ENCODE measurements around the gene SIK3.

Gene SIK3

DNA sequence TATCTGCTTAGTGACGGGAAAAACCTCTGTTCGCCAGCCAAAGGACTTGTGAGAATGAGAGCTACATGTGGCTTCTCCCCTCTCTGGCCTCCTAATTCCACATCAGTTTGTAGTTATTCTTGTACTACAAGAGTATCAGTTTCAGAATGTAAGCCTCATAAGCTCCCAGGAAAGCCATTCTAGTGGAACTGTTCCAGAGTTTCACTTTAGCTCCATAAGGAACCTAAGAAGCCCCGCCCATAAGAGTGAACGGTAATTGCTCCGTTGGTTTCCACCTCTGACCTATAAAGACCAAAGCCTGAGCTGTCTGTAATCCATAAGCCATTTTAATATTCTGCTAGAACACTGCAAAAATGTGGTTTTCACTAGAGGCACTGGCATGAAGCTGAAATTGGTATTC is 53.0 kb downstream of the SIK3 start:
- Histone ChIP-seq H3K4me3 (no peak overlapping the region), H3K27ac (no peak overlapping the region), H3K4me1 (peaks cover 0 to 24% (median 4%) of the 10 kb centered on the region in 4 donors), H3K9me3 (no peaks in the 10 kb centered on the region), H3K36me3 (no peaks in the 10 kb centered on the region), H3K27me3 (no peaks in the 10 kb centered on the region)
- no peak for DNase-seq
- intact Hi-C loops (cut with DNase I; ENCODE audit: low total_unique reads) = no loop called here
- TF ChIP-seq, protein P1, sequence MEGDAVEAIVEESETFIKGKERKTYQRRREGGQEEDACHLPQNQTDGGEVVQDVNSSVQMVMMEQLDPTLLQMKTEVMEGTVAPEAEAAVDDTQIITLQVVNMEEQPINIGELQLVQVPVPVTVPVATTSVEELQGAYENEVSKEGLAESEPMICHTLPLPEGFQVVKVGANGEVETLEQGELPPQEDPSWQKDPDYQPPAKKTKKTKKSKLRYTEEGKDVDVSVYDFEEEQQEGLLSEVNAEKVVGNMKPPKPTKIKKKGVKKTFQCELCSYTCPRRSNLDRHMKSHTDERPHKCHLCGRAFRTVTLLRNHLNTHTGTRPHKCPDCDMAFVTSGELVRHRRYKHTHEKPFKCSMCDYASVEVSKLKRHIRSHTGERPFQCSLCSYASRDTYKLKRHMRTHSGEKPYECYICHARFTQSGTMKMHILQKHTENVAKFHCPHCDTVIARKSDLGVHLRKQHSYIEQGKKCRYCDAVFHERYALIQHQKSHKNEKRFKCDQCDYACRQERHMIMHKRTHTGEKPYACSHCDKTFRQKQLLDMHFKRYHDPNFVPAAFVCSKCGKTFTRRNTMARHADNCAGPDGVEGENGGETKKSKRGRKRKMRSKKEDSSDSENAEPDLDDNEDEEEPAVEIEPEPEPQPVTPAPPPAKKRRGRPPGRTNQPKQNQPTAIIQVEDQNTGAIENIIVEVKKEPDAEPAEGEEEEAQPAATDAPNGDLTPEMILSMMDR (IDR thresholded peaks at IDR 0.05) = no peak

DNA sequence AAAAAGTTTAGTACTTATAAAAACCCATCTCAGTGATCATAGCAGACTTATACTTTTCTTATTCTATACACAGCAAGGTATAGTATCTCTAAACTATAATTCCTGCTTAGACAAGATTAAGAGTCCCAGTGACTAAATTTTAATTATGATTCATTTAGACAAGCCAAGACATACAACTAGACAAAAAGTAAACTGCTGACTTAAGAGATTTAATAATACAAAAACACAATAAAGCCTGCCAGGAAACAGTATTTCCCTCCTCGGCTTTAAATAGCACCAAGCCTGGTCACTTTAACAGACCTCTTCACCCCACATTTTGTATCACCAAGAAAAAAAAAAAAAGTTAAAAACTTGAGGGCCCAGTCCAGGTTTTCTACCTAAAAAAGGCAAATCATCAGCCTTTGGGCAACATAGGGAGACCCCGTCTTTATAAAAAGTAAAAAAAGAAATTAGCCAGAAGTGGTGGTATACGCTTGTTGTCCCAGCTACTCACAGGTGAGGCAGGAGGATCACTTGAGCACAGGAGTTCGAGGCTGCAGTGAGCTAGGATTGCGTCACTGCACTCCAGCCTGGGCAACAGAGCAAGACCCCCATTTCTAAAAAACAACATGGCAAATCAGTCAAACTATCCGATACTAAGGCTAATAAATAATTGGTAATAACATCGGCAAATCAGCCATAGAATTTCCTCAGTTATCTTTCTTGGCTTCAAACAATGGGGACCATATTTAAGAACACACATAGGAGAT is 53.8 kb downstream of the SIK3 start:
- intact Hi-C loops (cut with DNase I; ENCODE audit: low total_unique reads) = no loop called here
- peaks cover 0 to 24% (median 4%) of the 10 kb centered on the region in 4 donors for H3K4me1 ChIP-seq
- H3K27ac ChIP-seq = no peak overlapping the region

DNA sequence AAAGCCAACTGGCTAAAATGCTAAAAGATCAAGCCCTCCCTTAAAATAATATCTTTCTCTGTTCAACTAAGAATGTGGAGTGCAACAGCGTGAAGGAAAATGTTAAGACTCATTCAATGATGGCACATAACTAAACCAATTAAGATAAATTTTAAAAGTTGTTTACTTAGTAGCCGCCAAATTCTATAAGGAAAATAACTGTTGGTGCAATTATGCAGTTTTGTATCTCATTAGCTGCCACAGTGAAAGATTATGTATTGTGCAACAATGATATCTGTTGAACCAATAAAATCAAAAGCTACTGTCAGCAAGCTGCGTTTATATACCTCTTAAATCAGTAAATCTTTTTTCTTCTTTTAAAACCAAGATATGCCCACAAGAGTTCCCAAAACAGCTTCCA is 55.5 kb downstream of the SIK3 start:
- H3K27me3 ChIP-seq = no peaks in the 10 kb centered on the region
- intact Hi-C loops (cut with DNase I; ENCODE audit: low total_unique reads) = no loop called here
- H3K4me3 ChIP-seq = no peak overlapping the region
- peaks cover 0 to 28% (median 7%) of the 10 kb centered on the region in 4 donors for H3K4me1 ChIP-seq
- DNase-seq = no peak
- no peaks in the 10 kb centered on the region for H3K9me3 ChIP-seq
- no peaks in the 10 kb centered on the region for H3K36me3 ChIP-seq
- no peak overlapping the region for H3K27ac ChIP-seq
- TF ChIP-seq, protein P1 (IDR thresholded peaks at IDR 0.05) = no peak

More for the DNA sequence above, 53.8 kb downstream of the SIK3 start:
- H3K9me3 ChIP-seq = no peaks in the 10 kb centered on the region
- TF ChIP-seq, protein P1 (IDR thresholded peaks at IDR 0.05) = no peak
- H3K27me3 ChIP-seq = no peaks in the 10 kb centered on the region
- H3K36me3 ChIP-seq = no peaks in the 10 kb centered on the region
- no peak overlapping the region for H3K4me3 ChIP-seq
- DNase-seq = no peak

DNA sequence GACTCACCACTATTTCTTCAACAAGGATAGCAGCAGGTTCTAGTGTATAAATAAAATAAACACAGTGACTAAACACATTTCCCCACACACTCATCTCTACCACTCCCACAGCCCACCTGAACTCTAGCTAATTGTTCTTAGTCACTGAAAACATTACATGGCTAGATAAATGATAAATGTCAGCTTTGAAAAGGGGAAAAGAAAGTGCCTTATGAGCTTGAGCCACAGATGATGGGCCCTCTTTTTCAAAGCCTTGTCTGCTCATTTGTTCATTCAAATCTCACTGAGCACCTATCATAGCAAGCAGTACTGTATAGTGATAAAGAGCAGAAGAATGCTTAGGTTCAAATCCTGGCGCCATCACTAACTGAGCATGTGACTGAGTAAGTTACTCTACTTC is 58.3 kb downstream of the SIK3 start:
- H3K4me3 ChIP-seq = no peak overlapping the region
- no peaks in the 10 kb centered on the region for H3K27me3 ChIP-seq
- no peaks in the 10 kb centered on the region for H3K9me3 ChIP-seq
- DNase-seq = no peak
- TF ChIP-seq, protein P1 (IDR thresholded peaks at IDR 0.05) = no peak
- intact Hi-C loops (cut with DNase I; ENCODE audit: low total_unique reads) = no loop called here
- no peak overlapping the region for H3K27ac ChIP-seq
- H3K36me3 ChIP-seq = no peaks in the 10 kb centered on the region
- peaks cover 0 to 30% (median 10%) of the 10 kb centered on the region in 4 donors for H3K4me1 ChIP-seq

DNA sequence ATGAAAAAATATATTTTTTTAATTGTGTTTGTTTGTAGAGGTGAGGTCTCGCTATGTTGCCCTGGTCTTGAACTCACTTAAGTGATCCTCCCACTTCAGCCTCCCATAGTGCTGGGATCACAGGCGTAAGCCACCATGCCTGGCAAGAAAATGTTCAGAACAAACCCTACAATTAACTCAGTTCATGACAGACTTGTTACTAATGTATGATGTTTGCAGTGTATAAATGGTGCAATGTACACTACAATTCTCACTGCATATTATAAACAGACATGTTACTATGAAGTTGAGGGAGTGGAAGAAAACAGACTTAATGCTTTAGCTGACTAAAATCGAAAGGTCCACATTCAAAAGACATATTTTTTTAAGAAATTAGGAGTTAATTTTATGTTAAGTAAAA is 59.0 kb downstream of the SIK3 start:
- H3K27ac ChIP-seq = no peak overlapping the region
- no peaks in the 10 kb centered on the region for H3K9me3 ChIP-seq
- H3K4me3 ChIP-seq = no peak overlapping the region
- no peaks in the 10 kb centered on the region for H3K36me3 ChIP-seq
- TF ChIP-seq, protein P1 (IDR thresholded peaks at IDR 0.05) = no peak
- intact Hi-C loops (cut with DNase I; ENCODE audit: low total_unique reads) = no loop called here
- H3K27me3 ChIP-seq = no peaks in the 10 kb centered on the region
- H3K4me1 ChIP-seq = peaks cover 0 to 24% (median 8%) of the 10 kb centered on the region in 4 donors
- DNase-seq = no peak
